ENCODE measurements around the gene SERGEF. TPM values are rescaled to one million over a fixed set of nuclear protein-coding genes. Genes with fewer than 3 reads are reported as not detected.

SERGEF gene
- total RNA-seq, 4 donors from 2014 or later: 32.0 to 50.2 (median 37.6) TPM

GRCh38 chr11:17921659-17922415, 91.0 kb downstream of the SERGEF start:
- peaks cover 0 to 27% (median 15%) of the 10 kb centered on the region in 4 donors for H3K4me1 ChIP-seq
- TF ChIP-seq EP300 (IDR thresholded peaks at IDR 0.05) (no peak), POLR2A (IDR thresholded peaks at IDR 0.05; ENCODE audit: low read depth) (no peak), CTCF (IDR thresholded peaks at IDR 0.05) (no peak), POLR2AphosphoS5 (IDR thresholded peaks at IDR 0.05) (peak in 1 of 2 donors; percentile 4)
- intact Hi-C loops (cut with DNase I): no loop called here

DNA sequence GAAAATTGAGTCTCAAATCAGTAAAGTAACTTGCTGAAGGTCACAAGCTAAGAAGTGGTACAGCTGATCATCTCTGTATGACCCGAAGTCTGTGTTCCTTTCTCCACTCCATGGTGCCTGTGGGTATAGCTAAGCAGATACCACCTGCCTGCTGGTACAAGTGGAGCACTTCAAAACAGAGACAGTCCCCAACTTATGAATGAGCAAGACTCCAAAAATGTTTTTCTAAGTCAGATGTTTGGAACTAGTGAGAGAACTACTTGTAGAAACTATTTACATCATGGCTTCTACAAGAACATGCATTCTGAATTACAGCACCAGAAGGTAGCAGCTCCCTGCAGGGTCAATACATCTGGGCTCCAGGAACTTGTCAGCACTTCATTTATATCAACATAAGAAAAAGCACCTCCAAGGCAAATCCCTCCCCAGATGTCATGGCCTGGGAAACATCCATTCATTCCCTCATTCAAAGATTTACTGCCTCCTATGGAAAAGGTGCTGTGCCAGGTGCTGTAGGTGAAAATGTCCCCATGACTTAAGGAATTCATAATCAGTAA, 94.7 kb downstream of the SERGEF start:
- 100% methylated on average over 1 of the region's 1 CpG for WGBS
- Histone ChIP-seq H3K27ac (replicated peaks in 1 of 4) (no peak overlapping the region), H3K4me3 (no peak overlapping the region), H3K27me3 (no peaks in the 10 kb centered on the region), H3K9me3 (no peaks in the 10 kb centered on the region), H3K4me1 (peaks cover 0 to 18% (median 6%) of the 10 kb centered on the region in 4 donors), H3K36me3 (peaks cover 0 to 16% (median 7%) of the 10 kb centered on the region in 4 donors)
- TF ChIP-seq POLR2AphosphoS5 (IDR thresholded peaks at IDR 0.05): no peak
- TF ChIP-seq EP300 (IDR thresholded peaks at IDR 0.05): no peak
- TF ChIP-seq CTCF (IDR thresholded peaks at IDR 0.05): no peak
- TF ChIP-seq POLR2A (IDR thresholded peaks at IDR 0.05; ENCODE audit: low read depth): no peak
- intact Hi-C loops (cut with DNase I): no loop called here
- DNase-seq (ENCODE audit: extremely low spot score): peak; percentile 31

More at GRCh38 chr11:17921659-17922415, 91.0 kb downstream of the SERGEF start:
- Histone ChIP-seq H3K9me3 (no peaks in the 10 kb centered on the region), H3K4me3 (no peak overlapping the region), H3K27ac (replicated peaks in 1 of 4) (no peak overlapping the region), H3K36me3 (peaks cover 0 to 22% (median 7%) of the 10 kb centered on the region in 4 donors), H3K27me3 (no peaks in the 10 kb centered on the region)
- 43% methylated on average over 4 of the region's 4 CpGs for WGBS
- DNase-seq (ENCODE audit: extremely low spot score): peak; percentile 72

DNA sequence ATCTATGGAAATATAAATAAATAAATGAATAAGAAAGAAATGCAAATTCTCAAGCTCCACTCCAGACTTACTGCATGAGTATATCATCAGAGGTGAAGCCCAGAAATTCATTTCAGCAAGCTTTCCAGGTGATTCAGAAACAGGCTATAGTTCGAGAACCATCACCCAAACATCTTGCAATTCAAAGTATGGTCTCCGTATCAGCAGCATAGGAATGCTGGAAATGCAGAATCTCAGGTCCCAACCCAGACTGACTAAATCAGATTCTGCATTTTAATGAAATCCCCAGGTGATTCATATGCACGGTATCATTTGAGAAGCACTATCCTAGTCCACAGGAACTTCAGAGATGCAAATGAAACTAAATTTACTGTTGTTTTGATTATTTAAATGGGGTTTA, 95.3 kb downstream of the SERGEF start:
- Histone ChIP-seq H3K4me1 (peaks cover 0 to 12% (median 2%) of the 10 kb centered on the region in 4 donors), H3K4me3 (no peak overlapping the region), H3K27me3 (no peaks in the 10 kb centered on the region), H3K36me3 (peaks cover 0 to 16% (median 7%) of the 10 kb centered on the region in 4 donors), H3K27ac (replicated peaks in 1 of 4) (no peak overlapping the region), H3K9me3 (no peaks in the 10 kb centered on the region)
- TF ChIP-seq CTCF (IDR thresholded peaks at IDR 0.05) (no peak), POLR2AphosphoS5 (IDR thresholded peaks at IDR 0.05) (no peak), POLR2A (IDR thresholded peaks at IDR 0.05; ENCODE audit: low read depth) (no peak), EP300 (IDR thresholded peaks at IDR 0.05) (no peak)
- intact Hi-C loops (cut with DNase I): no loop called here
- WGBS: 94% methylated on average over 3 of the region's 3 CpGs
- DNase-seq (ENCODE audit: extremely low spot score): peak; percentile 3

DNA sequence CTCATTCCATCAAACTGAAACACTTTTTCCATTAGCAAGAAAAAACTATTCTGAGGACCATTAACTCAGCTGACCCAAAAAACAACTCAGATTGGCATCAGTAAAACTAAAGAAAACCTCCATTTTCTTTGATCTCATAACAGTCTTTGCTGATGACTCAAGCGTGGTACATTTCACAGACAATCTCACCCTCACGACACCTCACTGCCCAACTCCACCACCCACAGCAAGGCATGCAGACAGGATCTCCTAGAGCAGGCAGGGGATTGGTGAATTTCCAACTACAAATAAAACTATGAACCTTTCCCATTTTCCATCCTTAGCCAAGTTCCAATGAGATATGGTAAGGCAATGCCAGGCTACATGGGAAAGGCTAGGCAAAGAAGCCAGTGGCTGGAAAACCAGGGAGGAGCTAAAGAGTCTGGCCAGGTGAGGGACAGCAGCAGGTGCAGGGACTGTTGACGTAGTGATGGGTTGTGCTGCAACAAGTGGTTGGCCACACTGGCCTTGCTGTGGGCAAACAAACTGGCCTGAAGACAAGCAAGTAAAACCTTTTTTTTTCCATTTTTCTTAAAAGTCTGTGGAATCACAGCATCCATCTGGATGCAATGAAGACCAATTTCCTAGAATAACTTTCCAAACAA, 97.2 kb downstream of the SERGEF start:
- Histone ChIP-seq H3K4me3 (no peak overlapping the region), H3K27me3 (no peaks in the 10 kb centered on the region), H3K9me3 (no peaks in the 10 kb centered on the region), H3K4me1 (no peaks in the 10 kb centered on the region), H3K36me3 (peaks cover 0 to 16% (median 7%) of the 10 kb centered on the region in 4 donors), H3K27ac (replicated peaks in 1 of 4) (no peak overlapping the region)
- WGBS: 100% methylated on average over 3 of the region's 3 CpGs
- DNase-seq (ENCODE audit: extremely low spot score): no peak
- TF ChIP-seq CTCF (IDR thresholded peaks at IDR 0.05): no peak
- TF ChIP-seq EP300 (IDR thresholded peaks at IDR 0.05): no peak
- no peak for TF ChIP-seq POLR2AphosphoS5 (IDR thresholded peaks at IDR 0.05)
- no peak for TF ChIP-seq POLR2A (IDR thresholded peaks at IDR 0.05; ENCODE audit: low read depth)
- intact Hi-C loops (cut with DNase I): no loop called here

All from esophagus muscularis mucosa (tissue), 4 donors.